Neural cell (in vitro differentiated cells): ENCODE measurements around the gene HEYL.

Source experiments
- CTCF ChIP-seq: fragments of 450-650 bp; IDR thresholded peaks from 2 replicates; pipeline ENCODE4 v1.5.1; 2014; ENCODE audit warnings: antibody characterized with exemption, mild to moderate bottlenecking, moderate library complexity; ENCODE audit not compliant: poor library complexity, severe bottlenecking
- EP300 ChIP-seq: fragments of 450-650 bp; conservative IDR thresholded peaks from 2 replicates; pipeline ENCODE4 v1.6.1; 2014; ENCODE audit warnings: antibody characterized with exemption, mild to moderate bottlenecking, moderate library complexity; ENCODE audit not compliant: poor library complexity, severe bottlenecking
- EZH2 ChIP-seq: fragments of 200-600, 300-800 bp; shearing (Covaris generic), sonication (generic); IDR thresholded peaks from 2 replicates; pipeline ENCODE4 v1.6.1; 2014; ENCODE audit warnings: antibody characterized with exemption, low read length, borderline replicate concordance, mild to moderate bottlenecking; ENCODE audit not compliant: insufficient read depth, poor library complexity, severe bottlenecking
- MXI1 ChIP-seq: fragments of 450-650 bp; conservative IDR thresholded peaks from 2 replicates; pipeline ENCODE4 v1.6.1; 2014; ENCODE audit warnings: antibody characterized with exemption, mild to moderate bottlenecking; ENCODE audit not compliant: poor library complexity, severe bottlenecking
- POLR2AphosphoS5 ChIP-seq: IDR thresholded peaks from 2 replicates; pipeline ENCODE4 v1.6.1; 2012
- TAF1 ChIP-seq: IDR thresholded peaks from 2 replicates; pipeline ENCODE4 v1.6.1; 2012; ENCODE audit warnings: low read depth
- TF ChIP-seq, protein P1 (sequence below): IDR thresholded peaks from 2 replicates; pipeline ENCODE4 v1.6.1; 2012; ENCODE audit warnings: borderline replicate concordance

- no peak for TF ChIP-seq CTCF
- TF ChIP-seq MXI1: no peak
- no peak for TF ChIP-seq TAF1
- TF ChIP-seq POLR2AphosphoS5: no peak
- TF ChIP-seq EP300: no peak
- TF ChIP-seq, protein P1, sequence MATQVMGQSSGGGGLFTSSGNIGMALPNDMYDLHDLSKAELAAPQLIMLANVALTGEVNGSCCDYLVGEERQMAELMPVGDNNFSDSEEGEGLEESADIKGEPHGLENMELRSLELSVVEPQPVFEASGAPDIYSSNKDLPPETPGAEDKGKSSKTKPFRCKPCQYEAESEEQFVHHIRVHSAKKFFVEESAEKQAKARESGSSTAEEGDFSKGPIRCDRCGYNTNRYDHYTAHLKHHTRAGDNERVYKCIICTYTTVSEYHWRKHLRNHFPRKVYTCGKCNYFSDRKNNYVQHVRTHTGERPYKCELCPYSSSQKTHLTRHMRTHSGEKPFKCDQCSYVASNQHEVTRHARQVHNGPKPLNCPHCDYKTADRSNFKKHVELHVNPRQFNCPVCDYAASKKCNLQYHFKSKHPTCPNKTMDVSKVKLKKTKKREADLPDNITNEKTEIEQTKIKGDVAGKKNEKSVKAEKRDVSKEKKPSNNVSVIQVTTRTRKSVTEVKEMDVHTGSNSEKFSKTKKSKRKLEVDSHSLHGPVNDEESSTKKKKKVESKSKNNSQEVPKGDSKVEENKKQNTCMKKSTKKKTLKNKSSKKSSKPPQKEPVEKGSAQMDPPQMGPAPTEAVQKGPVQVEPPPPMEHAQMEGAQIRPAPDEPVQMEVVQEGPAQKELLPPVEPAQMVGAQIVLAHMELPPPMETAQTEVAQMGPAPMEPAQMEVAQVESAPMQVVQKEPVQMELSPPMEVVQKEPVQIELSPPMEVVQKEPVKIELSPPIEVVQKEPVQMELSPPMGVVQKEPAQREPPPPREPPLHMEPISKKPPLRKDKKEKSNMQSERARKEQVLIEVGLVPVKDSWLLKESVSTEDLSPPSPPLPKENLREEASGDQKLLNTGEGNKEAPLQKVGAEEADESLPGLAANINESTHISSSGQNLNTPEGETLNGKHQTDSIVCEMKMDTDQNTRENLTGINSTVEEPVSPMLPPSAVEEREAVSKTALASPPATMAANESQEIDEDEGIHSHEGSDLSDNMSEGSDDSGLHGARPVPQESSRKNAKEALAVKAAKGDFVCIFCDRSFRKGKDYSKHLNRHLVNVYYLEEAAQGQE: no peak
- no peak for TF ChIP-seq EZH2
Observed at GRCh38 chr1:39659538-39659937, 20.1 kb upstream of the HEYL start.
